ENCODE measurements around the gene NRARP. TPM values are rescaled to one million over a fixed set of nuclear protein-coding genes. Genes with fewer than 3 reads are reported as not detected.

Gene NRARP
- total and polyA plus RNA-seq, 10 of the 15 experiments (the other 5 are each of a cell fraction or from before 2014, with no cell fraction given), result 0.06 to 9.2 (median 2.2) TPM; not detected in 2

DNA sequence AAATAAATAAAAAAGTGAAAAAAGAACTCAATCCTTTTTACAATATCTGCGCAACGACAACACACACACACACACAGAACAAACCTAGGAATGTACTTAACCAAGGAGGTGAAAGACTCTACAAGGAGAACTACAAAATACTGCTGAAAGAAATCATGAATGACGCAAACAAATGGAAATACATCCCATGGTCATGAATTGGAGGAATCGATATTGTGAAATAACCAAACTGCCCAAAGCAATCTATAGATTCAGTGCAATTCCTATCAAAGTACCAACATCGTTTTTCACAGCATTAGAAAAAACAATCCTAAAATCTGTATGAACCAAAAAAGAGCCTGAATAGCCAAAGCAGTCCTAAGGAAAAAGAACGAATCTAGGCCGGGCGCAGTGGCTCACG lies 29.9 kb upstream of the NRARP start:
- POLR2A ChIA-PET, result no interaction called here
- CTCF ChIA-PET, result no interaction called here
- BruUV-seq (replicated peaks), result no TSS peak

More for the DNA sequence above, 29.9 kb upstream of the NRARP start:
- ChIA-PET SMC1A (ENCODE audit: uncharacterized antibody, unreplicated experiment) (no interaction called here), RAD21 (ENCODE audit: unreplicated experiment) (no interaction called here)
- FAIRE-seq (no peak), ATAC-seq (no peak), DNase-seq (ENCODE audit: low read depth, low spot score) (no peak)
- 79% methylated on average over 9 of the region's 9 CpGs for WGBS (ENCODE audit: insufficient coverage, insufficient replicate concordance, low lambda C conversion rate, missing lambda C conversion rate)
- intact Hi-C loops (cut with micrococcal nuclease; ENCODE audit: unreplicated experiment) (no loop called here), in situ Hi-C loops (cut with MboI) (no loop called here)
- Histone ChIP-seq H3K9ac (ENCODE audit: control insufficient read depth, insufficient read depth, low read length) (no peak overlapping the region), H3K4me3 (no peak overlapping the region), H3K36me3 (ENCODE audit: control insufficient read depth in 2 of 2, insufficient read depth in 2 of 2, low read length in 1 of 2) (no peaks in the 10 kb centered on the region), H3K9me3 (replicated peaks; ENCODE audit: control insufficient read depth, insufficient read depth, low read length) (peaks cover 2% of the 10 kb centered on the region), H3K27me3 (replicated peaks in 1 of 2; ENCODE audit: control insufficient read depth in 2 of 2, insufficient read depth in 2 of 2, low read length in 1 of 2) (no peaks in the 10 kb centered on the region), H3K4me1 (ENCODE audit: control insufficient read depth, insufficient read depth, low read length) (no peaks in the 10 kb centered on the region), H3K4me2 (ENCODE audit: control insufficient read depth, insufficient read depth) (no peak overlapping the region), H2AFZ (ENCODE audit: control insufficient read depth, low read depth, low read length) (no peak overlapping the region), H3K27ac (ENCODE audit: control insufficient read depth, insufficient read depth) (no peak overlapping the region), H4K20me1 (ENCODE audit: control insufficient read depth, insufficient read depth) (no peaks in the 10 kb centered on the region), H3K79me2 (ENCODE audit: control insufficient read depth, insufficient read depth, low read length) (no peaks in the 10 kb centered on the region)
- TF ChIP-seq NR2C1 (IDR thresholded peaks at IDR 0.05), result no peak
- TF ChIP-seq FOXM1 (IDR thresholded peaks at IDR 0.05; ENCODE audit: low read depth, low read length), result no peak
- TF ChIP-seq STAT3 (IDR thresholded peaks at IDR 0.05; ENCODE audit: low read depth, low read length), result no peak
- TF ChIP-seq FOS (IDR thresholded peaks at IDR 0.05; ENCODE audit: borderline replicate concordance, extremely low read depth, insufficient read length), result no peak
- no peak for TF ChIP-seq CREM (IDR thresholded peaks at IDR 0.05; ENCODE audit: low read depth)
- TF ChIP-seq CHD4 (IDR thresholded peaks at IDR 0.05), result no peak
- no peak for TF ChIP-seq POU2F2 (IDR thresholded peaks at IDR 0.05; ENCODE audit: borderline replicate concordance, low read depth, low read length)
- TF ChIP-seq IKZF2 (IDR thresholded peaks at IDR 0.05), result no peak
- no peak for TF ChIP-seq NFYB (IDR thresholded peaks at IDR 0.05; ENCODE audit: insufficient read depth, low read depth, low read length)
- TF ChIP-seq MEF2A (IDR thresholded peaks at IDR 0.05; ENCODE audit: insufficient read depth, low read depth, low read length), result no peak
- TF ChIP-seq, protein P1, sequence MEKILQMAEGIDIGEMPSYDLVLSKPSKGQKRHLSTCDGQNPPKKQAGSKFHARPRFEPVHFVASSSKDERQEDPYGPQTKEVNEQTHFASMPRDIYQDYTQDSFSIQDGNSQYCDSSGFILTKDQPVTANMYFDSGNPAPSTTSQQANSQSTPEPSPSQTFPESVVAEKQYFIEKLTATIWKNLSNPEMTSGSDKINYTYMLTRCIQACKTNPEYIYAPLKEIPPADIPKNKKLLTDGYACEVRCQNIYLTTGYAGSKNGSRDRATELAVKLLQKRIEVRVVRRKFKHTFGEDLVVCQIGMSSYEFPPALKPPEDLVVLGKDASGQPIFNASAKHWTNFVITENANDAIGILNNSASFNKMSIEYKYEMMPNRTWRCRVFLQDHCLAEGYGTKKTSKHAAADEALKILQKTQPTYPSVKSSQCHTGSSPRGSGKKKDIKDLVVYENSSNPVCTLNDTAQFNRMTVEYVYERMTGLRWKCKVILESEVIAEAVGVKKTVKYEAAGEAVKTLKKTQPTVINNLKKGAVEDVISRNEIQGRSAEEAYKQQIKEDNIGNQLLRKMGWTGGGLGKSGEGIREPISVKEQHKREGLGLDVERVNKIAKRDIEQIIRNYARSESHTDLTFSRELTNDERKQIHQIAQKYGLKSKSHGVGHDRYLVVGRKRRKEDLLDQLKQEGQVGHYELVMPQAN (conservative IDR thresholded peaks at IDR 0.05), result no peak
- TF ChIP-seq BACH1 (IDR thresholded peaks at IDR 0.05; ENCODE audit: borderline replicate concordance), result no peak
- TF ChIP-seq, protein P2, sequence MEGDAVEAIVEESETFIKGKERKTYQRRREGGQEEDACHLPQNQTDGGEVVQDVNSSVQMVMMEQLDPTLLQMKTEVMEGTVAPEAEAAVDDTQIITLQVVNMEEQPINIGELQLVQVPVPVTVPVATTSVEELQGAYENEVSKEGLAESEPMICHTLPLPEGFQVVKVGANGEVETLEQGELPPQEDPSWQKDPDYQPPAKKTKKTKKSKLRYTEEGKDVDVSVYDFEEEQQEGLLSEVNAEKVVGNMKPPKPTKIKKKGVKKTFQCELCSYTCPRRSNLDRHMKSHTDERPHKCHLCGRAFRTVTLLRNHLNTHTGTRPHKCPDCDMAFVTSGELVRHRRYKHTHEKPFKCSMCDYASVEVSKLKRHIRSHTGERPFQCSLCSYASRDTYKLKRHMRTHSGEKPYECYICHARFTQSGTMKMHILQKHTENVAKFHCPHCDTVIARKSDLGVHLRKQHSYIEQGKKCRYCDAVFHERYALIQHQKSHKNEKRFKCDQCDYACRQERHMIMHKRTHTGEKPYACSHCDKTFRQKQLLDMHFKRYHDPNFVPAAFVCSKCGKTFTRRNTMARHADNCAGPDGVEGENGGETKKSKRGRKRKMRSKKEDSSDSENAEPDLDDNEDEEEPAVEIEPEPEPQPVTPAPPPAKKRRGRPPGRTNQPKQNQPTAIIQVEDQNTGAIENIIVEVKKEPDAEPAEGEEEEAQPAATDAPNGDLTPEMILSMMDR (IDR thresholded peaks at IDR 0.05 in 2 of 3, conservative IDR thresholded peaks at IDR 0.05 in 1 of 3; ENCODE audit: control insufficient read depth in 2 of 3, extremely low read depth in 1 of 3, insufficient read depth in 1 of 3, low read depth in 3 of 3, low read length in 3 of 3), result no peak
- TF ChIP-seq IRF4 (IDR thresholded peaks at IDR 0.05; ENCODE audit: low read depth, low read length), result no peak

All from GM12878 (cell line).